ENCODE measurements around the gene GTF3C5.
"Not testable (repeated sequence)": the region's sequence is repeated elsewhere in the genome, so short reads cannot be mapped to it uniquely, and the experiment has no call there.

GTF3C5 gene

DNA sequence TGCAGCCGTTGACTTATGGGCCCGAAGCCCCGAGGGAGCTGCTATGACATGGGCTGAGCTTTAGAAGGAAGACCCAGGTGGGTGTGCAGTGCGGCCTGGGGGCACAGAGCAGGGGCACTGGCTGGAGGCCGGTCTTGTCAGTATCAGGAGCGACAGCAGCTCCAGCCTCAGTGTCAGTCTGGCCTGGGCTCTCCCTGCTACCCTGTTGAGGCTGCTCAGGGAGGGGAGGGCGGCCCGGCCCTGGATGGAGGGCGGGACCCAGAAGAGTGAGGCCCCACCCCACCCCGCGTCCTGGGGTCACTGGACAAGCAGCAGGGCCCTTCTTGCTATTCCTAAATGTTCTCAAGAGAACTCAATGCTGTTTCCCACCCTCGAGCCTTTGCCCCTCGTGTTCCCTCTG lies 34.3 kb upstream of the GTF3C5 start:
- DNase-seq (ENCODE audit: low read depth in 2 of 2): no peak

DNA sequence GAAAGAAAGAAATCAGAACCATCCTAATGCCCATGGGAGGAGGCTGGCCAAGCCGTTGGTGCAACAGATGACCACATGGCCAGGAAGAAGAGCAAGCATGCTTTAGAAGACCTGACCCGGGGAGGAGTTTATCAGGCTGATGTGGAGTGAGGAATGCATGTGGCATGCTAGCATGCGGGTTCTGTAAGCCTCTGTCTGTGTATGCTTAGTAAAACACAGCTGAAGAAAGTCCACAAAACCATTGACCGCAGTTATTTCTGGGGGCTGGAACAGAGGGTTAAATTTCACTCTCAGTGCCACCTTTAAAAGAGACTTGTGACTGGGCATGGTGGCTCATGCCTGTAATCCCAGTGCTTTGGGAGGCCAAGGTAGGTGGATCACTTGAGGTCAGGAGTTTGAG lies 33.2 kb upstream of the GTF3C5 start:
- DNase-seq (ENCODE audit: low read depth in 2 of 2): no peak

- not testable (repeated sequence) for DNase-seq (ENCODE audit: low read depth in 2 of 2)
These were observed 32.6 kb upstream of the GTF3C5 start for GRCh38 chr9:132998221-132998620.

GRCh38 chr9:132998831-132999635 lies 31.8 kb upstream of the GTF3C5 start:
- DNase-seq (ENCODE audit: low read depth in 2 of 2): no peak

DNA sequence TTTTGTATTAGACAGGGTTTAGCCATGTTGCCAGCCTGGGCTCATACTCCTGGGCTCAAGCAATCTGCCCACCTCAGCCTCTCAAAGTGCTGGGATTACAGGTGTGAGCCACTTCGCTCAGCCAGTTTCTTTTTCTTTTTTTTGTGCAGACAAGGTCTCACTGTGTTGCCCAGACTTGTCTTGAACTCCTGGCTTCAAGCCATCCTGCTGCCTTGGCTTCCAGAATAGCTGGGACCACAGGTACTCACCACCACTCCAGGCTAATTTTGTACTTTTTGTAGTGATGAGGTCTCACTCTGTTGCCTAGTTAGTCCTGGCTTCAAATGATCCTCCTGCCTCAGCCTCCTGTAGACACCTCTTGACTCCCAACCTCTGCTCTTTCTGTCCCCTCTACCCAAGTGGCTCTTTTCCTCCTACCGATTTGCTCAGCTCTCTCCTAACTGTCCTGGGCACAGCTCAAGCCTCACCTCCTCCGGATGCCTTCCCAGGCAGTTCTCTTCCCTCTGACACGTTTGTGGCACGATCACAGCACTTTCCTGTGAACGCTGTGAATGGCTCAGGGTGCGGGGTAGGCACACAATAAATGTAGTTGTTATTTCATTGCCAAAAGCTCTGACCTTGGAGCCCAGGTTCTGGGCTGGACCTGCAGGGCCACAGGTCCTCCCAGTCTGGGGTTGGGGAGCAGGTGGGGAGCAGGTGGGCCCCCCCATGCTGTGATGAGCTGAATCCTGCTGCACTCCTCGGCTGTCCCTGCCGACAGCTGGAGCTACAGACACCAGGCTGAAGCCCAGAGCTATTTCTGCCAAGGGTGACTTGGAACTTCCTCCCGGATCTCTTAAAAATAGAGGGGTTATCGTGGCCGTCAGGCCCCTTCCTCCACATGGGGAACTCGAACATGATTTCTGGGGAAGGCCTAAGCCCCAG lies 28.4 kb upstream of the GTF3C5 start:
- DNase-seq (ENCODE audit: low read depth in 2 of 2): no peak

DNA sequence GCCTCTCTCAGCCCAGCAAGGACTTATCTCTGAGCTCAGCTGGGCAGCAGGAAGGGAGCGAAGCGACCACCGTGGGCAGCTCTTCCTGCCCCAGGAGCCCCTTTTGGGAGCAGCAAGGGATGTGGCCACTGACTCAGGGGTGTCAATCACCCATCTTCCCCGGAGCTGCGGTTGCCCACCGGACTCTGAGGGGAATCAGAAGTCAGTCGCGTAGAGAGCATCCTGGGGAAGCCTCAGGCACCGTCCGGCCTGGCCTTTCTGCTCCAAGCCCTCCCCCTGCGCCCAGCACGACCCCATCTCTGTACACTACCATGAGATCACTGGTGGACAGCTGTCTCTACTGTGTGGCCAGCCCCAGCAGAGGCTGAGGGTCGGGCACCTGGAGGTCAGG lies 27.7 kb upstream of the GTF3C5 start:
- no peak for DNase-seq (ENCODE audit: low read depth in 2 of 2)

DNA sequence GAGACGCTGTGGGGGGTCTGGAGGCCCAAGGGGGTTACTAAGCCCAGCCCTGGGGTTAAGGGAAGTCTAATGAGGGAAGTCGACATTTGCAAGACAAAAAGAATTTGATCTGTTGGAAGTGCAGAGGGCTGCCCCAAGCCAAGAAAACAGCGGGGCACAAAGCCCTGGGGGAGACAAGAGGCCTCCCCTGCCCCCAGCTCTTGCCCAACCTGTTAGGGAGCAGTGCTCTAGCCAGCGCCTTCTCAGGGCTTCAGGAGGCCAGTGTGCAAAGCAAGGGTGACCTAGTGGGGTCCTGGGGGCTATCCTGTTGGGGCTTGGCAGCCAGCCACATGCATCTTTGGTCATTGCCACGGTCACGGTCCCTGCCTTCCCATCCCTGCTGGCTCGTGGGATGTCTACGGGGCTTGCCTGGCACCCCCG lies 27.1 kb upstream of the GTF3C5 start:
- no peak for DNase-seq (ENCODE audit: low read depth in 2 of 2)

DNA sequence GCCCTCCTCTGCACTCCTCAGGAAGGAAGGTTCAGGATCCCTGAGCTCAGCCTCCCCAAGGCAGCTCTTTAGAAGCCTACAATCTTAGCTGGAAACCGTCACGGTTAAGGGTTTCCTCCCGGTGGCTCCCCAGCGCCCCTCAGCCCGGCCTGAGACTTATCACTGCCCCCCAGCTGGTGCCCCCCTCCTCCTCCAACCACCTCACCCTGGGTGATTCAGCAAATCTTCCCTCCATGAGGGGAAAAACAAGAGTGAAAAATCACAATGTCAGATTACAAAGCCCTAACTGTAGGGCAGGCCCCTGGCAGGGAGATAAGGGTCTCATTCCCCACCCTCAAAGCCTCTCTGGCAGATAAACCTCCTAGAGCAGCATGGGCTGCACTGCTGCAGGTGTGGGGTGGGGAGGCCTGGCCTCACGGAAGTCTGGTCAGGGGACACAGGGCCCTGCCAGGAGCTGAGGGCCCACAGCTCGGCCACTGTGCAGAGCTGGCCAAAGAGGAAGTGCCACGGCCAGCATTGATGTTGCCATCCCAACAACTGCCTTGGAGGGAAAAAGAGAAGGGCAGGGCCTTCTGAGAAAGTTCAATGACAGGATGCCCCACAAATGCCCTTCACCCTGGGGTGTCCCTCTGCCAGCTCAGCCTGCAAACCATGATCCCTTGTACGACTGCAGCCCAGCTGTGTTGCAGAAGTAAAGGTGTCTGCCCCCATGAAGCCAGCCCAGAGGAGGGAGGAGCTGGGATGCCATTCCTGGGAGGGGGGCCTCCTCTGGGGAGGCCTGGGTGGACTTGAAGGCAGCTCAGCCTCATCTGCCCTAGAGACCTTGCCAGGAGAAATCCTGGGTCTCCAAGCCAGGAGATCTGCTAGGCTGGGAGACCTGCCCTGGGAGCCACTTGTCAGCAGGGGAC lies 26.5 kb upstream of the GTF3C5 start:
- DNase-seq (ENCODE audit: low read depth in 2 of 2): no peak

DNA sequence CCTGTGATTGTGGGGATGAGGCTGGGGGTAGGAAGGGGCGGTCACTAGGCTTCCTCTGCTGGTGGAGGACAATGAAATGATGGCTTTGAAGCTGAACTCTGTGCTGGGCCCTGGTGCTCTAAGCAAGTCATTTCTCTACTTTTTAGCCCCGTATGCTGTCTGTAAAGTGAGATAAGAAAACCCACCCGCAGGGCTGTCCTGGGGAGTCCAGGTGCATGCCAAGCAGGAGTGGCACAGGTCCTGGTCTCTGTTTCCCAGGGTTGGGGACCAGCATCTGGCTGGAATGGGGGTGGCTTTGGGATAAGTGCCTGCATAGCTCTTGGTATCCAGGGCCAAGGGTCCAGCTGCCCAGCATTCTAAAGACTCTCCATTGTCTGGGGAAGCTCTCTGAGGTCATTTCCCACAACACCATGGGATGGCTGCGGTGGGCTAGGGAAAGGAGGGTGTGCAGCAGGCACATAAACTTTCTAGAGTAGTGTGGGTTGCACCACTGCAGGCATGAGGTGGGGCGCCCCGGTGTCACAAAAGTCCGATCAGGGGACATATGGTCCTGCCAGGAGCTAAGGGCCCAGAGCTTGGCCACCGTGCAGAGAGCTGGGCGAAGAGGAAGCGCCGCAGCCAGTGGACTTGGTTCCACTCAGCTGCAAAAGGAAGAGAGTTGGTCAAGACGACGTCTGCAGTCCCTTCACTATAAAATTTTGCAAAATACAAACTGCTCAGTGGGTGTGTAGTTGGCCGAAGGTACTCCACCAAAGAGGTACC lies 25.6 kb upstream of the GTF3C5 start:
- no peak for DNase-seq (ENCODE audit: low read depth in 2 of 2)

- no peak for DNase-seq (ENCODE audit: low read depth in 2 of 2)
These were observed 24.8 kb upstream of the GTF3C5 start for GRCh38 chr9:133005957-133006356.

GRCh38 chr9:133006731-133007352 lies 24.0 kb upstream of the GTF3C5 start:
- no peak for DNase-seq (ENCODE audit: low read depth in 2 of 2)

DNA sequence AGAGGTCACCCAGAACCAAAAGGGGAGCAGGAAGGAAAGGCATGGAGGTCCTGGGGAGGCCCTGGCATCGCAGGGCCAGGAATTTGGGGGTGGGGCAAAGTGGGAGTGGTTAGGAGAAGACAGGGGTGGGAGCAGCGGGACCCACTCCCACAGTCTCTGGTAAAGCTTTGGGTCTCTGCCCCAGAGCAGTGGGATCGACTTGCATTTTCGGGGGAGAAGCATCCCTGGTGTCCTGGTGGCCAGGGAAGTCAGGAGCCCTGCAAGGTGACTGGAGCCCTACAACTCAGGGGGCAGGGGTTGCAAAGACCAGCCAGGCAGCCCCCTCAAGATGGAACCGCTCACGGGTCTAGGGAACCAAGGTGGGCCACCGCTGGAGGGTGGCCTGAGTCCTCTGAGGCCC lies 22.4 kb upstream of the GTF3C5 start:
- no peak for DNase-seq (ENCODE audit: low read depth in 2 of 2)

DNA sequence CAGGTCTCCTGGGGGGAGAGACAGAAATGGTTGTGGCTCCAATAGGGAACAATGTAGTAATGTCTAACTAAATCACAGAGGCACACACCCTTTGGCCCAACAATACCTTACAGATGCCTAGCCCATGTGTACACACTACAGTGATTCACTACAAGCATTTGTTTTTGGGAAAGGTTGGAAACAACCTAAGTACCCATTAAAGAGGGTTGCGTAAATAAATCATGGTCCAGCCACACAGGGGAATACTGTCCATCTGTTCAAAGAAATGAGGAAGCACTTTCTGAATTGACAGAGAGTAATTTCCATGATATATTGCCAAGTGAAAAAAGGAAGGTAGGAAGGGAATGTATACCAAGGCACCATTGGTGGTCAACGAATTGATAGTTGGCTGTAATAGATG lies 22.0 kb upstream of the GTF3C5 start:
- no peak for DNase-seq (ENCODE audit: low read depth in 2 of 2)

DNA sequence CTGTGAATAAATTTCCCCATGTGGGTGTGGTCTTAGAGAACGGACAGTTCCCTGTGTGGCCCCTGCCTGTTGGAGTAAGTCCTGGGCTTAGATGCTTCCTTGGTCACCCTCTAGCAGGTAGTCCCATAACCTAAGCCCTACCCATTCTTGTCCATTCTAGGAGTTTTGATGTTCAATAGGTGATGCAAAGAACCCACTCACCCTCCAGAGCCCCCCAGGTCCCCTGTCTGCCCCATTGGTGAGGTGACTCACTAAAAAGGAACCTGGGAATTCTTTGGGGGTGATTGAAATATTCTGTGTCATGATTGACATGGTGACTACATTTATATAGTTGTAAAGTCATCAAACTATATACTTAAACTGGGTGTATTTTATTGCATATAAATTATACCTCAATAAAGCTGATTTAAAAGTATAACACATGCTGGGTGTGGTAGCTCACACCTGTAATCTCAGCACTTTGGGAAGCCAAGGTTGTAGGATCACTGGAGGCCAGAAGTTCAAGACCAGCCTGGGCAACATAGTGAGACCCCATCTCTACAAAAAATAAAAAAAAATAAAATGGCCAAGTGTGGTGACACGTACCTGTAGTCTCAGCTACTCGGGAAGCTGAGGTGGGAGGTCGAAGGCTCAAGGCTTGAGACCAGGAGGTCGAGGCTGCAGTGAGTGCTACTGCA lies 20.8 kb upstream of the GTF3C5 start:
- no peak for DNase-seq (ENCODE audit: low read depth in 2 of 2)

- no peak for DNase-seq (ENCODE audit: low read depth in 2 of 2)
These were observed 16.1 kb upstream of the GTF3C5 start for GRCh38 chr9:133014696-133015095.

GRCh38 chr9:133023117-133023890 lies 7.5 kb upstream of the GTF3C5 start:
- DNase-seq (ENCODE audit: low read depth in 2 of 2): no peak

DNA sequence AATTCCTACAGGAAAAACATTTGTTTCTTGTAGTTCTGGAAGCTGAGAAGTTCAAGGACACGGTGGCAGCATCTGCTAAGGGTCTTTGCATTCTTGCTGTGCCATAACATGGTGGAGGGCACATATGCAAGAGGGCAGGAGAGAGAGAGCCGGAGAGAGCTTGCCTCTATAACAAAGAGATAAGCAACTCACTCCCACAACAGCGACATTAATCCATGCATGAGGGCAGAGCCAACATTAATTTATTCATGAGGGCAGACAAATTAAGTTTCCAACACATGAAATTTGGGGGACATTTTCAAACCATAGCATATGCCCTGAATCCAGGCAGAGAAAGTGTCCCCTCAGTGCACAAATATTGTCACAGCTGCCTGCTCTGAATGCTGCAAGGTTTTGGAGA lies 4.4 kb upstream of the GTF3C5 start:
- no peak for DNase-seq (ENCODE audit: low read depth in 2 of 2)

DNA sequence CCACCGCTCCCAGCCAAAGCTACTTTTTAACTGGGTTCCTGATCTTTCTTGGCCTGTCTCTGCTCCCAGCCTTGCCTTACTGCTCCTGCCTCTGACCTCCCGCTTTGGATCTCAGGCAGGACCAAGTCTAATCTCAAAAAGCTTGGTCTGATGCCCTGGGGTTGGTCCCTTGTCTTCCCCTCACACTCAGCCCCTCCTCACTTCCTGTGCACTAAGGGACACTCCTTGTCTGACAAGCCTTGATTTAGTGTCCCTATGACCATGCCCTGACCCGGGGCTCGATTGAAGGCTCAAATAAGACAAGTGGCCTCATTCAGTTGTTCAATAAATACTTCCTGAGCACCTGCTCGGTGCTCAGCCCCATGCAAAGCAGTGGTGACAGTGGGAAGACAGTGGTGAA lies 3.7 kb upstream of the GTF3C5 start:
- no peak for DNase-seq (ENCODE audit: low read depth in 2 of 2)

GRCh38 chr9:133028221-133028620 lies 2.6 kb upstream of the GTF3C5 start:
- DNase-seq (ENCODE audit: low read depth in 2 of 2): no peak

DNA sequence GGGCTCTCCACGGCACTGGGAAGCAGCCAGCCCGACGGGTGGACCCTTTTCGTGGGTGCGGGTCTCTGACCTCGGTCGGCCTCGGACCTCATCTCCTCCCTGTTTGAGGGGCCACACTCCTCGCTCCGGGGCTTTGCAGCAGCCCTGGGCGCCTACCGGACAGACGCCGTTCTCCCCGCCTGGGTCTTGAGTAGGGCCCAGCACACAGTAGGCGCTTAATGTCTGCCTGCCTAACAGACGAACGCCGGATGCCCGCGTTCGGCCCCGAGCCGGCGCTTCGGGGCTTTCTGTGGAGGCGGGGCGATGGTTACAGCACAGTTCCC lies 842 bp upstream of the GTF3C5 start:
- DNase-seq (ENCODE audit: low read depth in 2 of 2): no peak

All from fibroblast of skin of left biceps (primary cell).